Subcutaneous adipose tissue (tissue), 4 donors: ENCODE results near the gene MN1. TPM values are rescaled to one million over a fixed set of nuclear protein-coding genes. Genes with fewer than 3 reads are reported as not detected.

Experiments used
- total RNA-seq, 4 donors: library from RNA; depleted of rRNA; stranded (reverse); fragments of >200 nt; gene quantifications; one replicate each; pipeline ENCODE4 v1.1.0, GENCODE V29; 2016
- TF ChIP-seq, protein P1 (sequence below): fragments of 450-650 bp; IDR thresholded peaks from one replicate; pipeline ENCODE4 v1.5.1; 2016; ENCODE audit warnings: low read depth, mild to moderate bottlenecking, control low read depth, antibody characterized with exemption, moderate library complexity

Gene MN1
- total RNA-seq, 4 donors from 2014 or later, result 0.68 to 3.0 (median 1.6) TPM

DNA sequence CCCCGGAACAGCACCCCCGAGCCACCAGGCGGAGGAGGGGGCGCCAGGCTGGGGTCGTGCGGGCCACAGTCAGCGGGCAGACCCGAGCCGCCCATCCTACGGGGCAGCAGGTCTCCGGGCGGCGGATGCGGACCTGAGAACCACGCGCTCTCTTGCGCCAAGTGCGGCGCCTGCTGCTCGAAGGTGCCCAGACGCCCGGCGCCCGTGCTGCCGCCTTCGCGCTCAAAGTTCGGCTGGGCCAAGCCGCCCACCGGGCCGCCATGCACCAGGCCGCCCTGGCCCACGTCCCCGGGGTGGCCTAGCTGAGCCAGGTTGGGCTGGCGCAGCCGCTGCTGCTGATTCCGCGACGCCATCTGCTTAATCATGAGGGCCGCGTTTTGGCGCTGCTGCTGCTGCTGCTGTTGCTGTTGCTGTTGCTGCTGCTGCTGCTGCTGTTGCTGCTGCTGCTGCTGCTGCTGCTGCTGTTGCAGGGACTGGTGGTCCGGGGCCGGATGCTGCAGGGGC is 3.0 kb downstream of the MN1 start:
- TF ChIP-seq, protein P1, sequence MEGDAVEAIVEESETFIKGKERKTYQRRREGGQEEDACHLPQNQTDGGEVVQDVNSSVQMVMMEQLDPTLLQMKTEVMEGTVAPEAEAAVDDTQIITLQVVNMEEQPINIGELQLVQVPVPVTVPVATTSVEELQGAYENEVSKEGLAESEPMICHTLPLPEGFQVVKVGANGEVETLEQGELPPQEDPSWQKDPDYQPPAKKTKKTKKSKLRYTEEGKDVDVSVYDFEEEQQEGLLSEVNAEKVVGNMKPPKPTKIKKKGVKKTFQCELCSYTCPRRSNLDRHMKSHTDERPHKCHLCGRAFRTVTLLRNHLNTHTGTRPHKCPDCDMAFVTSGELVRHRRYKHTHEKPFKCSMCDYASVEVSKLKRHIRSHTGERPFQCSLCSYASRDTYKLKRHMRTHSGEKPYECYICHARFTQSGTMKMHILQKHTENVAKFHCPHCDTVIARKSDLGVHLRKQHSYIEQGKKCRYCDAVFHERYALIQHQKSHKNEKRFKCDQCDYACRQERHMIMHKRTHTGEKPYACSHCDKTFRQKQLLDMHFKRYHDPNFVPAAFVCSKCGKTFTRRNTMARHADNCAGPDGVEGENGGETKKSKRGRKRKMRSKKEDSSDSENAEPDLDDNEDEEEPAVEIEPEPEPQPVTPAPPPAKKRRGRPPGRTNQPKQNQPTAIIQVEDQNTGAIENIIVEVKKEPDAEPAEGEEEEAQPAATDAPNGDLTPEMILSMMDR, result no peak

DNA sequence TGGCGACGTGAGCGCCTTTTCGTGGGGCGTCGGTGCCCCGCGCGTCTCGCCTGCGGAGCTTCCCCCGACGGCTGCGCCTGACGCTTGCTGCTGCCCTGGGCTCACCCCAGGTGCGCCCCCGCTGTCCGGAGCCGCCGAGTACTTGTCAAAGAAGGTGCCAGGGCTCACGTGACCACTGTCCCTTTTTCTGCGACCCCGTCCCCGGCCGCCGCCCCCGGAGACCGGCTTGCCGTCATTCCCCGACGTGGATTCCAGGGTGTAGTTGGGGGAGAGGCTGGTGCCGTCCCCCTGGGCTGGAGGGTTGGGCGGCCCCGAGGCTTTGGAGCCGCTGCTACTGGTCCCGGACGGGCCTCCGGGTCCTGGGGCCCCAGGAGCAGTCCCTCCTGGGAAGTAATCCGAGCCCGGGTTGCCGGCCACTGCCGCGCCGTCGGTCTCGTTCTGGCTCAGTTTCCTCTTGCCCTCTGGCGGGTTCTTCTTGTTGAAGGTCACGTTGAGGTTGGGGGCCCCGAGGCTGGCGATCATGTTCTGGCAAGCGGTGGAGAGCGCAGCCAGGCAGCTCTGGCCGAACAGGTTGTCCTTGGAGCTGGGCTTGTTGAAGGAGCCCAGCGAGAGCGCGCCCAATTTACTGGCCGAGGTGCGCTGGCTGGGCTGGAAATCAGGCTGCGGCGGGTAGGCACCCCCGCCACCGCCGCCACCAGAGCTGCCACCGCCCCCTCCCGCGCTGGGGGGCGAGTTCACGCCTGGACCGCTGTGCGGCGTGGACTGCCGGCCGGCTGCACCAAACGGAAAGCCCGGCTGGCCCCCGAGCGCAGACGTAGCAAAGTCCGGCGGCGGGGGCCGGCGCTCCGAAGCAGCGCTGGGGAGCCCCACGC is 3.8 kb downstream of the MN1 start:
- TF ChIP-seq, protein P1, result no peak

DNA sequence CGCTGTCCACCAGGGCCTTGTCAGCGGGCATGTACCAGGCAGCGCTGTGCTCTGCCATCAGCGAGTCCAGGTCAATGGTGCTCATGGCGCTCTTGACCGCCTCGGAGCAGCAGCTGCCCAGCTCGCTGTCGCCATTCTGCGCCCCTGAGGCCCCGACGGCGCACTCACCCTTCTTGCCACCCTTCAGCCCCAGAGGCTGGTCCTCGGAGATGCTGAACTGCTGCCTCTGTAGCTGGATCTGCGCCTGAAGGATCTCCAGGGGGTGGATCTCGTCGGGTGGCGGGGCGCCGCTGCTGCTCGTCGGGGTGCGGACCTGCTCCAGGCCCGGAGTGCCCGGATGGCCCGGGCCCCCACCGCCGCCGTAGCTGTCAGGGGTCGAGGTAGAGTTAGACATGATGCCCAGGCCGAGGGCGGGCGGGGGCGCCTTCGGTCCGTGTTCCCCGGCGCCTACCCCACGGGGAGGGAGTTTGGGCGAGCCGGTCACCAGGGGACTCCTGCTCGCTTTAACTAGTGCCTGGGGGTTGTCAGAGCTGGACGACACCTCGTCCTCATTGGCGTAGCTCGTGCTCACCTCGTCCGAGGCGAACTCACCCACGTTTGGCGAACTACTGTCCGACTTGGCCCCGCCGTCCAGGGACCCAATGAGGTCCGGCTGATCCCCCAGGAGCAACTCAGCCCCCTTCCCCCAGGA is 4.6 kb downstream of the MN1 start:
- TF ChIP-seq, protein P1, result no peak

DNA sequence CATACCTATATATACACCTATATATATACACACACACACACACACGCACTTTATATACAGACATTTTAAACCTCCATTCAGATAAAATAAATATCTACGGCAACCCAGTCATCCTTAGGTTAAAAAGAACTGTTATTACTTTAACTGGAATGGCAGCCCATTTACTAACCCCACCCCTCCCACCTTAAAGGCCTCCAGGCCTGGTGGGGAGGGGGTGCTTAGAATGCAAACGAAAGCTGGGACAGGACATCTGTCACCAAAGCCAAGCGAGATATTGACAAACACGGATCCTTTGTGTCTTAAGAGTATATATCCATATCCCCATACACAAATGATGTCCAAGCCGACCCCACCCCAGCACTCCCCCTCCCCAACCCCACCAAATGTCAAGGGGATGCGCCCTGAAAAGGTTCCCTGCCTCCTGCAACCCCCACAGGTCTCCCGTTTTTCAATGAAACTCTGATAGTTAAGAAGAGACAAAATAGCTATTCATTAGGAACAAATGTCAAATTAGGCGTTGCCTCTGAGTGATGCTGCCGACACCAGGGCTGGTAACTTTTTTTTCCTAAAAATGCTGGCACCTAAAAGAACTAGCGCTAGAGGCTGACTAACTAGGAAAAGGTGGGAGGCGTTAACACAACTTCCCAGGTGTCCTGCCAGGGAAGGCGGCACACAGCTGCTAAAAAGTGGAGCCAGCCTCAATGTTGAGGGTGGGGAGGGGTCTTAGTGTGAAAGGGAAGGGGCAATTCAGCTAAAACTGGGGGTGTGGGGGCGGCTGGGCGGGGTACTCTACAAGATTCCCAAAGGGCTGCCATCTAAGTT is 5.6 kb downstream of the MN1 start:
- TF ChIP-seq, protein P1, result no peak

DNA sequence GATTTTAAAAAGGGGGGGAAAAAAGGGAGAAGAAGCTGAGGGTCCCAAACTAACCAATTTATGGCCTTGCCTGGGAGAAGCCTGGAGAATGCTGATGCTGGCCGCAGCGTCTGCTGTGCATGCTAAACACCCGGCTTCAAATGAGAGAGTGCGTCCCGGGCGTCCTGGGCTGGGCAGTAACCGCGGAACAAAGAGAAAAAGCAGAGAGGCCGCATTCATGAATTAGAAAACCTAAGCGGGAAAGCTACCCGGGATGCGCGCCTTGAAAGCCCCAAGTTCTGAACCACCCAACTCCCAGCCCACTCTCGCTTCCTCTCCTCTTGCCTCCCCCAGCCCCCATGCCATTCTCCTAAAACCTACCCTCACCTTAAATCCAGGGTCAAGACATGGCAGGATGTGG is 6.5 kb downstream of the MN1 start:
- TF ChIP-seq, protein P1, result no peak

DNA sequence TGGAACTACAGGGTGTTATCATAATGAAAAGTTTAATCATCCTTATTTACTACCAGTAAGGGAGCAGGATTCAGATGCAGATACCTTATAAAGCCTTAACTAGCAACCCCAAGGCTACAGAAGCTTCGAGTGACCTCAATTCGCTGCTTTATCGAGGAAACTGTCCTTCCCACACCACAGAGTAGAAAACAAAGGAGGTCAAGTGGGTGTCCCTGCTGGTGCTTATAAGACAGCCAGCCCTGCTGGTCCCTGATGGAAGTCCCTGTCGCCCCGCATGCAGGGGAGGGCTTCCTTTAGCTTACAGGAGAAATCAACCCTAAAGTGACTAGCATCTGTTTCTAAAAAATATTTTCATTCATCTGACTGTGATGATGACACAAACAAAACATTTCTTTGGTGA is 7.3 kb downstream of the MN1 start:
- TF ChIP-seq, protein P1, result no peak
